GM19468 (cell line): ENCODE measurements around the gene APBB1IP.
"Not testable (repeated sequence)": the region's sequence is repeated elsewhere in the genome, so short reads cannot be mapped to it uniquely, and the experiment has no call there.

ENCODE experiments used
- ATAC-seq: cut with Tn5 transposase; IDR thresholded peaks from one replicate; pipeline ENCODE4 v1.9.1; 2021; ENCODE audit warnings: mild to moderate bottlenecking, moderate library complexity, moderate number of reproducible peaks; ENCODE audit not compliant: unreplicated experiment; ENCODE audit errors: extremely low read depth

APBB1IP gene, protein sequence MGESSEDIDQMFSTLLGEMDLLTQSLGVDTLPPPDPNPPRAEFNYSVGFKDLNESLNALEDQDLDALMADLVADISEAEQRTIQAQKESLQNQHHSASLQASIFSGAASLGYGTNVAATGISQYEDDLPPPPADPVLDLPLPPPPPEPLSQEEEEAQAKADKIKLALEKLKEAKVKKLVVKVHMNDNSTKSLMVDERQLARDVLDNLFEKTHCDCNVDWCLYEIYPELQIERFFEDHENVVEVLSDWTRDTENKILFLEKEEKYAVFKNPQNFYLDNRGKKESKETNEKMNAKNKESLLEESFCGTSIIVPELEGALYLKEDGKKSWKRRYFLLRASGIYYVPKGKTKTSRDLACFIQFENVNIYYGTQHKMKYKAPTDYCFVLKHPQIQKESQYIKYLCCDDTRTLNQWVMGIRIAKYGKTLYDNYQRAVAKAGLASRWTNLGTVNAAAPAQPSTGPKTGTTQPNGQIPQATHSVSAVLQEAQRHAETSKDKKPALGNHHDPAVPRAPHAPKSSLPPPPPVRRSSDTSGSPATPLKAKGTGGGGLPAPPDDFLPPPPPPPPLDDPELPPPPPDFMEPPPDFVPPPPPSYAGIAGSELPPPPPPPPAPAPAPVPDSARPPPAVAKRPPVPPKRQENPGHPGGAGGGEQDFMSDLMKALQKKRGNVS

DNA sequence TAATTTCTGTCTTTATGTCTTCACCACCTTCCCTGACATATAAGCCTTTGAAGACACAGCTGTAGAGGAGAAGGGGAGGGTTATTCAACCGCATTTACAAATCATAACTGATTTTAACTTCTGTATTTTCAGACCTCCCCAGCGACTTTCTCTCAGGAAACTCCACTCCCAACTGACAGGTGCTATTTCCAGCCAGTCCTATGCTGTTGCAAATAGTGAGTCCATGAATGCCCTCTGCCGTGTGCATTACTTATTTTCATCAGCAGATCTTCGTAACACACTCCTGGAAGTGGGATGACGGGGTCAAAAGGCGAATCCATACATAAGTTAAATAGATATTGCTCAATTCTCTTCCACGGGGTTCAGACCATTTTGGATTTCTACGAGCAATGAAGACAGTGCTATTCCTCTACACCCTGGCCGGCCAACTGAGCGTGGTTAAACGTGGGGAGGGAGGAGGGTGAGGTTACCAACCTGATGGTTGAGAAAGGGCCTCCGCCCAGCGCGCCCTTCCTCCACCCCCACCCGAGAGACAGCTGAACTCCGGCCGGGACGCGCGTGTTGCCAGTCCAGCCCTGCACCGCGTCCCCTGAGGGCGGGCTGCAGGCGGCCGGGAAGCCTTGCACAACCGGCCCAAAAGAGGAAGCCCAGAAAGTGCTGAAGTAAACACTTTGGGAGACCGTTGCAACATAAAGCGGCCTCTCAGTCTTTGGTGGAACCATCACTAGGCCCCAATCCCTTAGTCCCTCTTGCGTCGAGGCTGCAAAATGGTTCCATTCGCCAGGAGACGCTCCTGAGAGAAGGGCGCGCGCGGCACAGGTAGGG lies at the start of gene APBB1IP:
Gene APBB1IP (plus strand): TSS at position 705 of the 825 bp plus-strand sequence. CDS start 53,986 bp downstream, outside the sequence.
- peak; percentile 40 for ATAC-seq

DNA sequence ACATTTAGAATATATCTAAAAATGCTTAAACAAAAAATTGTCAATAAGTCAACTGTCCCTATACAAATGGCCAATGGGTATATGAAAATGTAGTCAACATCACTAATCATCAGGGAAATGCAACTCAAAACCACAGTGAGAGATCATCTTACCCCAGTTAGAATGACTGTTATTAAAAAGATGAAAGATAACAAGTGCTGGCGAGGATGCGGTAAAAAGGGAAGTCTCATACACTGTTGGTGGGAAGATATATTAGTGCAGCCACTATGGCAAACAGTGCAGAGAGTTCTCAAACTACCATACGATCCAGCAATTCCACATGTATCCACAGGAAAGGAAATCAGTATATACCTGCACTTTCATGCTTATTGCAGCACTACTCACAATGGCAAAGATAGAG lies 48.6 kb upstream of the APBB1IP start:
- no peak for ATAC-seq

DNA sequence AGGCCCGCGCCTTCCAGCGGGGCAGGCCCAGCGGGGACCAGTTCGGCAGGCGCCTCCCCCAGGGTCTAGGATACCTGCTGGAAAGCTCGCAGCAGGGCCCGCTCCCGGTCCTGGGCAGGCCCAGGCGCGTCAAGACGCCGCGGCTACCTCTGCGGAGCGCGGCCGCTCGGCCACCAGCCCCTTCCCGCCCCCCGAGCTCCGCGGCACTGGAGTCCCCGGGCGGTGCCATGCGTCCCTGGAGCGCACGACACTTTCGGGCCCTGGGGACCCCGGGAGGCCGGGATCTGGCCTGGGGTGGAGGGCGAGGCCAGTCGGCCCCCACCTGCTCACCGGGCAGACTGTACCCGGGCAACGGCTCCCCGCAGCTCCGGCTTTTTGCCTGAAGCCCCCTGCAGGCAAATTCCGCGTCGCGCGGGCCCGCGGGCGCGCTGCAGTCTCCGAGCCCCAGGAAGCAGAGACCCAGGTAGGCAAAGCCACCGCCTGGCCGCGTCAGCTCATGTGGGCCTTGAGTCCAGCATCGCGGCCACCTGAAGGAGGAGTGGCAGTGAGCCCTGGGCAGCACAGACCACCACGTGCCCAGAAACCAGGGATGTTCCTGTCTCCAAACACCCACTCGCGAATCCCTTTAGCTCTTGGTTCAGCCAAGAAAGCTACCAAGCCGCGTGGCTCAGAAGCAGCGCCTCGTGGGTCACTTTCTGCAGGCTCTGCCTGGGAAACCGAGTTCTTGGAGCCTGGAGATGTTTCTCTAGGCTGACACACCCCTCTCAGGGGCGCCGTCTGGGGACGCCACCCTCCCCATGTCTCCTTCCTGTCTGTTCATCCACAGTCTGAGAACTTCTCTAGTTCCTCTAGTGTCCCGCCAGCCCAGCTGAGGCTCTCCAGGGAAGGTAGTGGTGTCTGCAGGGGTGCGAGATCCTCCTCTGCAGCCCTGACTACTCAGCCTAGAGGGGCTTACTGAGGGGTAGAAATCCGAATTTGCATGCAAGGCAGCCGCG lies 46.1 kb upstream of the APBB1IP start:
- no peak for ATAC-seq

DNA sequence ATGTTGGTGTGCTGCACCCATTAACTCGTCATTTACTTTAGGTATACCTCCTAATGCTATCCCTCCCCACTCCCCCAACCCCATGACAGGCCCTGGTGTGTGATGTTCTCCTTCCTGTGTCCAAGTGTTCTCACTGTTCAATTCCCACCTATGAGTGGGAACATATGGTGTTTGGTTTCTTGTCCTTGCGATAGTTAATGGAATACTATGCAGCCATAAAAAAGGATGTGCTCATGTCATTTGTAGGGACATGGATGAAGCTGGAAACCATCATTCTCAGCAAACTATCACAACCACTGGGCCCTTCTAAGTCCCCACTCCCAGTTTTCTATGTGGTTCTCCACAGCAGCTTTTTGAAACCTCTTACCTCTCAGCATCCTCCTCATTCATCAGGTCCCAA lies 39.8 kb upstream of the APBB1IP start:
- ATAC-seq: not testable (repeated sequence)

DNA sequence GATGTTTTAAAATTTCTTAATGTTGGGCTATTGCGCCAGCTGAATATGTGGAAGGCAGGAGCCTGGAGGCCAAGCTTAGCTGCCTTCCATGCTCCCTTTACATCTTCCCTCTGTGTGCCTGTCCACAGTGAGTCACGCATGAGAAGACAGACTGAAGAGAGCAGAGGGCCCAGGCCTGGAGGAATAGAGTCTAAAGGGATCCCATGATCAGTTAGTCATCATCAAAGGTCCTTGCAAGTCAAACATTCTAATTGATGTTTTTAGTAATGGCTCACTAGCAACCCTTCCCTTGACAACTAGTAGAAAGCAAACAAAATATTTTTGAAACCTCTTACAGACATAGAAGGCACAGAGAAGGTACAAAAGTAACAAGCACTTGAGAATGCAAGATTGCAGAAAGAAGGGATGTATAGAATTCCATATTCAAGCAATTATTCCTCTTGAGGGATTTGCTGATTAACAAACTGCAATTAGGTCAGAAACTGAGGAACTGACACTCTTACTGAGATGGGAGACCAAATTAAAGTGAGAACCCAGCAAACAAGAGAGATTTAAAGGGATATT lies 30.7 kb upstream of the APBB1IP start:
- ATAC-seq: no peak

DNA sequence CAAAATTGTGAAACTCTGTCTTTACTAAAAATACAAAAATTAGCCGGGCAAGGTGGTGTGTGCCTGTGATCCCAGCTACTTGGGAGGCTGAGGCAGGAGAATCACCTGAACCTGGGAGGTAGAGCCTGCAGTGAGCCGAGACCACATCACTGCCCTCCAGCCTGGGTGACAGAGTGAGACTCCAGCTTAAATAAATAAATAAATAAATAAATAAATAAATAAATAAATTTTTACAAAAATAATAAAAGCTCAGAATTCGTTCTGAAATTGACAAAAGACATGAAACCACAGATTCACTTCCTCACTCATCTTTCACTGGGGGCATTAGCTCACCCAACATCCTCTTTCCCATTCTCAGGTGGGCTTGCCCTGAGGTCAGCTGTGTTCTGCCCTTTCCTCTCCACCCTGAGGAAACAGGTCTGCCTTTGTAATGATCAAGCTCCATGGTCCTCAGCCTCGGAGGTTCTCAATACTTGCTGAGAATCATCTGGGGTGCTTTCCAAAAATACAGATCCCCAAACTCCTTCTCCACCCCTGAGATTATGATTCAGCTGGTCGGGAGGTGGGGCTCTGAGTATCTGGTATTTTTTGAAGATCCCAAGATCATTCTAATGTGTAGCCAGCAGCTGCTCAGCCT lies 29.2 kb upstream of the APBB1IP start:
- no peak for ATAC-seq

DNA sequence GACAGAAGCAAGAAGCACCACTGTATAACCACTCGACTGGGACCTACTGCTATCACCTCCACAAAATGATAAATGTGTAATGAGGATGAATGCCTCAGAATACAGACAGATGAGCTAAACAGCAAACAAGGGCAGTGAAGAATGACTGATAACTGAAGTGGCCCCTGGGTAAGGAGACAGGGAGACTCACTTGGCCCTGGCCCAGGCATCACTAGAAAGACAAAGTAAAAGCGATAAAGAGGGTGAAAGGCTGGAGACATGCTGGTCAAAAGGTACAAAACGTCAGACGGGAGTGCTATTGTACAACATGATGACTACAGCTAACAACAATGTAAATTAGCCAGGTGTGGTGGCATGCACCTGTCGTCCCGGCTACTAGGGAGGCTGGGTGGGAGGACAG lies 27.8 kb upstream of the APBB1IP start:
- ATAC-seq: no peak

DNA sequence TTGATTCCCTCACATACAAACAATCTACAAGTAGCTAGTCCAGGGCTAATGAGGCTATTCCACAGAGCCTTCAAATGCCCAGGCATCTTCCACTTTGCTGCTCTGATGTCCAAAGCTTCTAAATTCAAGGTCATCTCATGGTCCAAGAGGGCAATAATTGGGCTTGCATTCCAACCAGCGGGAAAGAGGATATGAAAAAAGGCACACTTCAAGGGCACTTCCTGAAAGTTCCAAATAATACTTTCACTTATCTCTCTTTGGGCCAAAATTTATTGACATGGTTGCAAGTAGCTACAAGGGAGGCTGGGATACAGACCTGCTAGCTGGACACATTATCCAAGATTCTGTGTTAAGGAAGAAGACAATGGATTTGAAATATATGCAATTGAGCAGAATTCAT lies 25.2 kb upstream of the APBB1IP start:
- no peak for ATAC-seq

DNA sequence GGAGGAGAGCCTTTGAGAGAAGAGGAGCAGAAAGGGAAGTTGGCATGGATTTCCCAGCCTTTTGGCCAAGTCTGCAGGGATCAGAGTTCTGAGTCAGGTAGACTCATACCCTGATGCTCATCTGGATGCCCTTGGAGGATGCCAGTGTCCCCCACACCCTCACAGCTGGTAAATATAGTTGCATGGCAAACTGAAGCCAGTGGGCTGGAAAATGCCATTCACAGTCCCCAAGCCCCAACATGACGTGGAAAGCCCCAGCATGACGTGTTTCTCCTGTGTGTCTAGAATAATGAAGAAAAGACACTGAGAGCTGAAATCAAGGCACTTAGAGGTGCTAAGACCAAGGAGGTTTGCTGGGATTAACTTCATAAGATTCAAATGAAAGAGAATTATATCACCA lies 24.8 kb upstream of the APBB1IP start:
- no peak for ATAC-seq

DNA sequence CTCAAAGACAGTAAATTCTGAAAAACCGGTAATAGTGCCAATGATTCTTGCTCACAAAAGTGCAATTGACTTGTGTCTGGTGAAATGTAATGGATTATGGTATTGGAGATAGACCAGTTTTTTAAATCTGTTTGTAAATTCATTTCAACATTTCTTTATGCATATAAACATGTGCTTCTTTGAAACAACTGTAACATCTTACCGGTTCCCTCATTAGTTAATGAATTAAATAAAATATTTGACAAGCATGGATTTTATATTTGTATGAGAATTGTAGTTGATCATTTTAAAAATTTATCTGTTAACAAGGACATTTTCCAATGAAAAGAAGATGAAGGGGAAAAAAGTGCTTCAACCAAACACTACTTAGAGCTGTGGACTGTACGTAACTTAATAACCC lies 21.0 kb upstream of the APBB1IP start:
- no peak for ATAC-seq

DNA sequence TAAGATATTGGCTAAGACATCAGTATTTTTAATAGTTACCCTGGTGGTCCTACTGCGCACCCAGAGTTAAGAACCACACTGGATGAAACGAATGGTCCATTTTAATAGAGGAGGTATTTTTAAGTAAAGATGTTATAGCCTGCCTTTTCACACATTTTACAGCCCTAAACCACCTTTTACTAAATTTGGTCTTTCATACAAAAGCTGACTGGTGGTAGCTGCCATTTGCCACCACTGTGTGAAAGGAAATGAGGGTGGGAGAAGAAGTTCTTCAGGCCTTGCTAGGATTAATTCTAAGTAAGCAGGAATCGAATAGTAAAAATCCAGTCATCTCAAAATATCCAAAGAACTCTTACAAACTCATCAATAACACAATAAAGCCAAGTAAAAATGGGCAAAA lies 15.2 kb upstream of the APBB1IP start:
- ATAC-seq: no peak

DNA sequence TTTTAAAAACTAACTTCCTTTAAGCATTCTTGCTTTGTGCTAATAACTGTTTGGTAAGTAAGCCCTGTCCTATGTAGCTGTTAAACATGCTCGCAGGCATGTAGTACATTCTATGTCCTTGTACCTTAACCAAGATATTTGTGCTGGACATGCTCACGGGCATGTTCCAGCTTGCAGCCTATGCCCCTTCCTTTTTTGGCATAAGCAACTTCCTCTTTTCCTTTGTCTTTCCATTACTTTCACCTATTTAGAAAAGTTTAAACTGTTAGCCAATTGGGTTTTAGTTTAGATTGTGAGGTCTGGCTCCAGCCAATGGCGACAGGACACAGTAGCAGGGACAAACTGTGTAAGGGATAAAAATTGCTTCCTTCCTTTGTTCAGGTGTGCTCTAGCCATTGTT lies 14.4 kb upstream of the APBB1IP start:
- ATAC-seq: no peak

DNA sequence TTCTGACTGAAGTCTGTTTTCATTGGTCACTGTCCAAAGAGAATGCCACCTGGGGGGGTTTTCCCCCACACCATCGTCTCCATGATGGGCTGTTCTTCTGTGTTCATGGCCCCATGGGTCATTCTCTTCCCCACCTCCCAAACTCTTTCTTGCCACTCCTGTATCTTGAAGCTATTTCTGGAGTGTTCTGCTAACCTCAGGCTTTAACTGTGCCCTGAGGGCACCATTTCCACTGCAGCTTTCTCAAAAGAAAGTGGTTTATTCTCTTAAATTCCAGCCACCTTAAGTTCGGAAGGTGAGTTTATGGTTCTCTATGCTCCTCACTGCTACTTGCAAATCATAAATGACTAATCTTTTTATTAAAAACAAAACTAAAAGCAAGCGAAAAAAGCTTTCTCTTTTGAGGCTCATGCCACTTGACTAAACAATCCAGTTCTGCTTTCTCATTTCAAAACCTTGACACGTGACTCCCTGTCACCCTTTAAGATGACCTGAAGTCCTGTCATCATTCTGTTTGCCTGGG lies 7.4 kb upstream of the APBB1IP start:
- ATAC-seq: peak; percentile 87

DNA sequence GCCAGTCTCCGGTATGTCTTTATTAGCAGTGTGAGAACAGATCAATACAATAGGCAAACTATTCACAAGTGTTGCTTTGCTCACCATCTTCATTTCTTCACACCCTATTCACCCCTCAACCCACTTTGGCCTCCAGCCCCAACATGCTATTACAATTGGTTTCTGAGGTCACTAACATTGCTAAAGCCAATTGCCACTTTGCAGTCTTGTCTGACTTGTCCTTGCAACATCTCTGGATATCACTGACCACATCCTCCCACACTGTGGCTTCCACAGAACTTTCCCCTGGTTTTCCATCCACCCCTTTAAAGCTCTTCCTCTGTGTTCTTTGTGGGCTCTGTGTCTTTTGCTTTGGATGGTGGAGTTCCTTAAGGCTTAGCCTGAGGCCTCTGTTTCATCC lies 5.2 kb upstream of the APBB1IP start:
- no peak for ATAC-seq

DNA sequence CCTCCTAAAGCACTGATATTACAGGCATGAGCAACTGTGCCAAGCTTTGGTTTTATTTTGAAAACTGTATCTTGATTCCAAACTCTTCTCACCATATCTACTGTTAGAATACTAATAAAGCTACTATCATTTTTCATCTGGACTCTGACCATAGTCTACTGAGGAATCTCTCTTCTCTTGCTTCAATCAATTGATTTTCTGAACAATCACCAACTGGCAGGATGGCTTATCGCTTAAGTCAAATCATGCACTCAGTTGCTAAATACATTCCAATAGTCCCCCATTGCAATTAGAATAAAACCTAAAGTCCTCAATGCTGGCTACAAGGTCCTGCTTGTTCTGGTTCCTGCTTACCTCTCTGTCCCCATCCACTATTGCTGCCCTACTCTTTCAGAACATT lies 2.3 kb upstream of the APBB1IP start:
- no peak for ATAC-seq

DNA sequence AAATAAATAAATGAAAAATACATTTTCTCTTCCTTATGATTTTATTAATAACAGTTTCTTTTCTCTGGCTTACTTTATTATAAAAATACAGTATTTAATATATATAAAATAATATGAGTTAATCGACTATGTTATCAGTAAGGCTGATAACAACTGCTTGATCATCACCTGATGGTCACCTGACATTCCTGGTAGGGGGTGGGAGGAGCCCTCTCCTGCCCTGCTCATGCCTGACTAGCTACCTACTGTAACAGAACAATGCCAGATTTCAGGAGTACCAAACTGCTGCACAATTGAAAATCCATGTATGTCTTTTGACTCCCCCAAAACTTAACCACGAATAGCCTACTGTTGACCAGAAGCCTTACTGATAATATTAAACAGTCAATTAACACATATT lies 1.3 kb upstream of the APBB1IP start:
- ATAC-seq: no peak

DNA sequence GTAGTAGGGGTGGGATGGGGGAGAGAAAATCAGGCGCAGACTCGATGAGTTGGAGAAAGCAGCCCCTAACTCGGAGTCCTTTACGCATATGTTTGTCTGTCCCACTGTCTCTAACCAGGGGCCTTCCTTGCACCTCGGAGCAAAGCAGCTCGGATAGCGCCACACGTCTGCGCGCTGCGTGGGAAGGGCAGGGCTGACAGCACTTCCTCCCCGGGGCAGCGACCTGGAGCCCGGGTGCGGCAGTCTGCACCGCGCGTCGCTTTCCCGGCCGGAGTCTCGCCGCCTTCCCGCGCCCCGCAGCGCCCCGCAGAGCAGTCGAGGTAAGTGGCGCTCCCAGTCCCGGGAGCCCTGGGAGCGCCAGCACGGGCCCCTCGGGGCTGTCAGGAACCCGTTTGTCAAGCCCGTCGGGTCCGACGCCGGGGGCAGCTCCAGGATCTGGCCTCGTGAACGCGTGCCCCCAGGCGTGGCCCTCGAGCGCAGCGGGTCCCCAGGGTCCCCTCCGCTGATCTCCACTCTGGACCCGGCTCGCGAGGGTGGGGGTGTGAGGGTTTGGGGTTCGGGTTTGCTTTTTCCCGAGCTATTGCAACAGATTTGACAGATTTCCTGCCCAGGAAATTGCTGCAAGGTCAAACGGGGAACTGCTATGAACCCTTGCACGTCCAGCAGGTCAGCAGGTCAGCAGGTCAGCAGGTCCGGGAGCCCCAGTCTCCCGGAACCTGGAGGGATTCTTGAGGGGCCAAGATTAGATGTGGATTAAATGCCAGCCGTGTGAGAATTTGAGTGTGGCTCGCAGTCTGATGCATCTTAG lies 597 bp downstream of the APBB1IP start:
- ATAC-seq: no peak
